Activated B cell treated with CpG ODN at 0.5 μM for 24 hours (primary cell): ENCODE results near the gene CA10. TPM values are rescaled to one million over a fixed set of nuclear protein-coding genes. Genes with fewer than 3 reads are reported as not detected.

Experiments used
- ATAC-seq: fragments of 200-7000 bp; cut with Tn5 transposase; one replicate; pipeline ENCODE4 v1.10.0; 2021; ENCODE audit warnings: low read depth, mild to moderate bottlenecking, moderate library complexity
- CTCF ChIA-PET: fragments of 350-600 bp; sonication (Branson Sonifier 250); formaldehyde crosslinking; loops from one replicate; lab custom pipeline; 2021; ENCODE audit warnings: antibody characterized with exemption; lab: Charles Lee
- POLR2A ChIA-PET: fragments of 350-600 bp; sonication (Branson Sonifier 250); formaldehyde crosslinking; loops from one replicate; lab custom pipeline; 2021; ENCODE audit warnings: antibody characterized with exemption; lab: Charles Lee
- DNase-seq: peaks from one replicate; pipeline ENCODE4 v3.0.0; 2022
- H3K27ac Mint-ChIP-seq: one replicate; pipeline ENCODE4 v1.8.0; 2020; ENCODE audit warnings: mixed read lengths
- H3K27me3 Mint-ChIP-seq: one replicate; pipeline ENCODE4 v1.8.0; 2021; ENCODE audit warnings: mixed read lengths
- H3K36me3 Mint-ChIP-seq: one replicate; pipeline ENCODE4 v1.8.0; 2021; ENCODE audit warnings: low read depth, mixed read lengths
- H3K4me1 Mint-ChIP-seq: one replicate; pipeline ENCODE4 v1.8.0; 2021; ENCODE audit warnings: mixed read lengths
- H3K4me3 Mint-ChIP-seq: one replicate; pipeline ENCODE4 v1.8.0; 2020; ENCODE audit warnings: mild to moderate bottlenecking, mixed read lengths
- H3K9me3 Mint-ChIP-seq: one replicate; pipeline ENCODE4 v1.8.0; 2020; ENCODE audit warnings: mixed read lengths
- intact Hi-C: fragments of 100-400 bp; cut with micrococcal nuclease; formaldehyde crosslinking; loops from one replicate; pipeline ENCODE4 v1.15.1; 2024
- total RNA-seq: library from RNA; stranded (reverse); gene quantifications from 2 replicates; pipeline ENCODE4 v1.2.3, GENCODE V29; 2022
- TF ChIP-seq, protein P1 (sequence below): fragments of 200-600 bp; IDR thresholded peaks from one replicate; pipeline ENCODE4 v1.8.0; 2022; ENCODE audit warnings: antibody characterized with exemption, mild to moderate bottlenecking

CA10 gene
- total RNA-seq, 1 donor from 2014 or later: not detected

DNA sequence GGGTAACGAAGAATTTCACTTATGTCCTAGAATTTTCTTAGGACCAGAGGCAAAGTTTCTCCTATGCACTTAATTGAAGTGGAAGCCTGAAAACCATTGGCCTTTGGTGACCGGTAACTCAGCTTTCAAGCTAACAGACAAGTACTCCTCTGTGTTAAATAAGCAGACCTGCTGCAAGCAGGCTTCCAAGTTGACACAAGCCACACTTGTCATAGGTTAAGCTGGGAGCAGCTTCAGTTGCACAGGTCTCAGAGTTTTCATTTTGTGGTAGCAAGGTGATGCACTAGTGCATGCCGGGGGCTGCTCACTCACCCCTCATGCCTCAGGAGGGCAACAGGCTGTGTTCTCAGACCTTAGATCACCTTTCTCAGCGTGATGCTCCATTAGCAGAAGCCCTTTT, 498.2 kb downstream of the CA10 start:
- no peak for ATAC-seq
- Mint-ChIP-seq H3K27me3 (no peaks in the 10 kb centered on the region), H3K4me1 (no peaks in the 10 kb centered on the region), H3K27ac (no peak overlapping the region), H3K36me3 (no peaks in the 10 kb centered on the region), H3K9me3 (no peaks in the 10 kb centered on the region), H3K4me3 (no peak overlapping the region)
- ChIA-PET POLR2A (no interaction called here), CTCF (no interaction called here)
- DNase-seq: no peak
- TF ChIP-seq, protein P1, sequence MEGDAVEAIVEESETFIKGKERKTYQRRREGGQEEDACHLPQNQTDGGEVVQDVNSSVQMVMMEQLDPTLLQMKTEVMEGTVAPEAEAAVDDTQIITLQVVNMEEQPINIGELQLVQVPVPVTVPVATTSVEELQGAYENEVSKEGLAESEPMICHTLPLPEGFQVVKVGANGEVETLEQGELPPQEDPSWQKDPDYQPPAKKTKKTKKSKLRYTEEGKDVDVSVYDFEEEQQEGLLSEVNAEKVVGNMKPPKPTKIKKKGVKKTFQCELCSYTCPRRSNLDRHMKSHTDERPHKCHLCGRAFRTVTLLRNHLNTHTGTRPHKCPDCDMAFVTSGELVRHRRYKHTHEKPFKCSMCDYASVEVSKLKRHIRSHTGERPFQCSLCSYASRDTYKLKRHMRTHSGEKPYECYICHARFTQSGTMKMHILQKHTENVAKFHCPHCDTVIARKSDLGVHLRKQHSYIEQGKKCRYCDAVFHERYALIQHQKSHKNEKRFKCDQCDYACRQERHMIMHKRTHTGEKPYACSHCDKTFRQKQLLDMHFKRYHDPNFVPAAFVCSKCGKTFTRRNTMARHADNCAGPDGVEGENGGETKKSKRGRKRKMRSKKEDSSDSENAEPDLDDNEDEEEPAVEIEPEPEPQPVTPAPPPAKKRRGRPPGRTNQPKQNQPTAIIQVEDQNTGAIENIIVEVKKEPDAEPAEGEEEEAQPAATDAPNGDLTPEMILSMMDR: no peak
- intact Hi-C loops: no loop called here

- Mint-ChIP-seq H3K4me1 (no peaks in the 10 kb centered on the region), H3K4me3 (no peak overlapping the region), H3K27ac (no peak overlapping the region), H3K27me3 (no peaks in the 10 kb centered on the region), H3K9me3 (no peaks in the 10 kb centered on the region), H3K36me3 (no peaks in the 10 kb centered on the region)
- ATAC-seq (no peak), DNase-seq (no peak)
- ChIA-PET POLR2A (no interaction called here), CTCF (no interaction called here)
- TF ChIP-seq, protein P1: no peak
- intact Hi-C loops: no loop called here
Observed at GRCh38 chr17:51657224-51657623, 501.3 kb downstream of the CA10 start.

DNA sequence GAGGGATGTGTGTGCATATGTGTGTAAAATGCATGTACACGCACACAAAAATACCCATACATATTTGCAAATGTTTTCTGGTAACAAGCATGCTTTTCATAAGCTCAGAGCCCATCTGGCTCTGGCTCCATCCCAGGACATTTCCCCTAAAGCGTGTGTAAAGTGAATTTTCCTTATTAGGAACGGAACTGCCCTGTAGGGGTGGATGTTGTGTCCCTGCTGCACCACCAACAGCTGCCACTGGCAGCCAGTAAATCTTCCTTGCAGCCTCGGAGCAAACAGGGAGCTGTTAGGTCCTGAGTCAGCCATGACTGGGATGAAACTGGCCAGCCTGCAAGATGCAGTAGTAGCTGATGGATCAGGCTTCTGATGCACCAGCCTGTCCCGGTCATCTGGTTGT, 504.6 kb downstream of the CA10 start:
- H3K36me3 Mint-ChIP-seq: no peaks in the 10 kb centered on the region
- TF ChIP-seq, protein P1: no peak
- H3K4me3 Mint-ChIP-seq: no peak overlapping the region
- no peaks in the 10 kb centered on the region for H3K27me3 Mint-ChIP-seq
- CTCF ChIA-PET: interaction anchor here (1.1 kb wide), 1 partner anchor 69 kb away, joined by 3 read pairs; no protein-coding TSS in a partner anchor
- POLR2A ChIA-PET: no interaction called here
- intact Hi-C loops: no loop called here
- ATAC-seq (no peak), DNase-seq (no peak)
- no peaks in the 10 kb centered on the region for H3K9me3 Mint-ChIP-seq
- H3K27ac Mint-ChIP-seq: no peak overlapping the region
- H3K4me1 Mint-ChIP-seq: no peaks in the 10 kb centered on the region

DNA sequence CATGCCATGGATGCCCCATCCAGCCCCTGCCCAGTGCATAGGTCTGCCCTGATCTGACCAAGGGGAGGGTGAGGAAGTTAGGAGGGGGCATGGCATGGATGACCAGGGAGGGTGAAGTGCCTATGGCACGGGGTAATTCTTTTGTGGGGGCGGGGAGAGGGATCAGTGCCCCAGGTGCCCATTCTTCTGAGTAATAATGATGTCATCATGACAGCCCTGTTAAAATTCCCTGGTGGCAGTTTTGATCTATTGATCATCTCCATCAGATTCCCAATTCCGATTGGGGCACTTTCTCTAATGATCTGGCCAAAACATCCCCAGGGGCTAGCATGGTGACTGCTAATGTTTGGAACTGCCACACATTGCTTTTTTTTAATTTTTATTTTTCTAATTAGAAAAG, 506.0 kb downstream of the CA10 start:
- H3K9me3 Mint-ChIP-seq: no peaks in the 10 kb centered on the region
- TF ChIP-seq, protein P1: no peak
- POLR2A ChIA-PET: no interaction called here
- no peaks in the 10 kb centered on the region for H3K36me3 Mint-ChIP-seq
- no peak overlapping the region for H3K4me3 Mint-ChIP-seq
- H3K4me1 Mint-ChIP-seq: no peaks in the 10 kb centered on the region
- ATAC-seq: no peak
- CTCF ChIA-PET: interaction anchor here (1.1 kb wide), 1 partner anchor 68 kb away, joined by 3 read pairs; no protein-coding TSS in a partner anchor
- no peaks in the 10 kb centered on the region for H3K27me3 Mint-ChIP-seq
- no peak for DNase-seq
- H3K27ac Mint-ChIP-seq: no peak overlapping the region
- intact Hi-C loops: no loop called here

DNA sequence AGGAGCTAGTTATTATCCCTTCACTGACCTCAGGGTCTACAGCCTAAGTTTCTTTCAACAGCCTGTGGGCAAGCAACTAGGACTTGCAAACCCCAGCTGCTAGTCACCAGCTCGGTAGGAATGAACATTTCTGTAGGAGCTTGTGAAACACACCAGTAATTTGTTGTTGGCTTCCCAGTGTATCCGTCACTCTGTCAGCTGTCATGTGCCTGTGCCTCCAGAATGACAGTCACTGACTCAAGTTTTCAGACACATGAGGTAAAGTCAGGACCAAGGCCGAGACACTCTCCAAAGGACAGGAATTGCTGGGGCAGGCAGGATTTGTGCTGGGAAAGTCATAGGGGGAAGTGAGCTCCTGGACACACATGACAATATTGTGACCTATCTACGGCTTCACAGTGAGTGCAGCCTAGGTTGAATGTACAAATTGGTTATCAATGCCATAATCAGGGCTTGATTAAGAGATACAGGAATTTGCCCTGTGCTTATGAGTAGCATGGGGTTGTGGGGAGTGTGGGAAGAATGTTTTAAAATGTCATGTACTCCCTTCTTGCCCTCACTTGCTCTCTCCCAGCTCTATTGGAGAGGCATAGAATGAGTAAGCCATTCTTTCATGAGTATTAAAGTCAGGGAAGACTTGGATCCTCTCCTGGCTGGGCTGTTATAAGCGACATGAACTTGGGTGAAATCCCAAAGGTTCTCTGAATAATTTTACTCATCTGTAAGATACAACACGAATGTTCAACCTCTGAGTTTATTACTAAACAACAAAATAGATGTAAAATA, 506.8 kb downstream of the CA10 start:
- H3K27ac Mint-ChIP-seq: no peak overlapping the region
- H3K9me3 Mint-ChIP-seq: no peaks in the 10 kb centered on the region
- ChIA-PET POLR2A (no interaction called here), CTCF (no interaction called here)
- no peak overlapping the region for H3K4me3 Mint-ChIP-seq
- no peak for DNase-seq
- no peak for ATAC-seq
- TF ChIP-seq, protein P1: no peak
- H3K4me1 Mint-ChIP-seq: no peaks in the 10 kb centered on the region
- H3K27me3 Mint-ChIP-seq: no peaks in the 10 kb centered on the region
- intact Hi-C loops: no loop called here
- H3K36me3 Mint-ChIP-seq: no peaks in the 10 kb centered on the region
